HG03442 (cell line): ENCODE results near the gene DOCK9.

Source experiments
- ATAC-seq: cut with Tn5 transposase; IDR thresholded peaks from one replicate; pipeline ENCODE4 v1.9.1; 2021; ENCODE audit warnings: mild to moderate bottlenecking, moderate library complexity; ENCODE audit not compliant: unreplicated experiment

DOCK9 gene

DNA sequence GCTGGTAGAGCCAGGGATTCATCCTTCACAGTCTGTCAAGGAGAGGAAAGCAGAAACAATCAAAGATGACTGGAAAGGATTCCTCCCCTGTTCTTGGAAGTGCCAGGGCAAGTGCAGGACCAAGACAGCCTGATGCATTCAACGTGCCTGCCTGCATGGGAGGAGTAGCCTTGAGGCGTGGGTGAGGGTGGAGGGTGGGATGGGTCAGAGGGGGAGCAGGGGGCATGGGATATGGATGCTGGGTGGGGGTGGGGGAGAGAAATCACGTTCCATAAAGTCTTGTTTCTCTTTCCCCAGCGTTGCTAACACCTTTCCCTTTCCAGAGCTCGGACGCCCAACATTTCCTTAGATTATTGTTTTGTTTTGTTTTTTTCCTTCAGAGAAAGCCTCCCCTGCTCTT lies 117.4 kb downstream of the DOCK9 start:
- ATAC-seq, result no peak

GRCh38 chr13:98858191-98858590 lies 119.7 kb downstream of the DOCK9 start:
- no peak for ATAC-seq

GRCh38 chr13:98856983-98857382 lies 120.9 kb downstream of the DOCK9 start:
- no peak for ATAC-seq

DNA sequence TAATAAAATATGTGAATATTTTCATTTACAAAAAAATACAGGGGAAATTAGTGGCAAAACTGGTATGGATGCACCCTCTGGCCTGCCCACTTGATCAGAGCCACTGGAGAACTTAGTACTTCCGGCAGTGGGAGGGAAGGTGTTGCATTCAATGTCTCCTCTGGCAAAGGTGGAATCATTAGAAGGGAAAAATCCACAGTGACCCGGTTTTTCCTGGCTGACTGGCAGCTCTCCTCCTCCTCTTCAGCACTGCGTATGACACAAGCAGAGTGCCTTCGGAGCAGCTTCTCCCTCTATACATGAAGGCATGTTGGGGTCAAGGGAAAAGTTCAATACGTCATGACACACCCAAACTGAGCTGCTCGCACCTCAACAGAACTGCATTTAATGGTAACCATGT lies 123.4 kb downstream of the DOCK9 start:
- no peak for ATAC-seq

- peak; percentile 100 for ATAC-seq
Measured at GRCh38 chr13:98853771-98854221, 124.1 kb downstream of the DOCK9 start.

- ATAC-seq, result no peak
Measured at GRCh38 chr13:98851276-98851675, 126.6 kb downstream of the DOCK9 start.

GRCh38 chr13:98848746-98849145 lies 129.1 kb downstream of the DOCK9 start:
- no peak for ATAC-seq

- no peak for ATAC-seq
Measured at GRCh38 chr13:98847780-98848179, 130.1 kb downstream of the DOCK9 start.

DNA sequence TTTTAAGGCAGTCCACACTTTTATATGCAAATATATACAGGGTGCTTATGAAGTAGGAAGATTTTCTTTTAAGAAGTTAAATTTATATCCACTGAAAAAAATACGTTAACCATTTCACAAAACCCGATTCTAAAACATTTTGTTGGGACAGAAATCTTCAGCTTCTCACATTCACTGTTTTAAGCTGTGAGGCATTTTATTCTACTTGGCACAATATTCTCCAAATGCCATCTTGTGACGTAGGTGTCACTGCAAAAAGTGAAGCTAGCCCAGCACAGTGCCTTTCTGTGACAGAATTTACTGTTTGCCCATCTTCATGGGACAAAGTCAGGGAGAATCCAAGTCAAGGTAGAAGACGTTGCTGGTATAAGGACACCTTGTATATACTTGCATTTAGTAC lies 130.9 kb downstream of the DOCK9 start:
- no peak for ATAC-seq

GRCh38 chr13:98846521-98846920 lies 131.3 kb downstream of the DOCK9 start:
- ATAC-seq, result no peak

DNA sequence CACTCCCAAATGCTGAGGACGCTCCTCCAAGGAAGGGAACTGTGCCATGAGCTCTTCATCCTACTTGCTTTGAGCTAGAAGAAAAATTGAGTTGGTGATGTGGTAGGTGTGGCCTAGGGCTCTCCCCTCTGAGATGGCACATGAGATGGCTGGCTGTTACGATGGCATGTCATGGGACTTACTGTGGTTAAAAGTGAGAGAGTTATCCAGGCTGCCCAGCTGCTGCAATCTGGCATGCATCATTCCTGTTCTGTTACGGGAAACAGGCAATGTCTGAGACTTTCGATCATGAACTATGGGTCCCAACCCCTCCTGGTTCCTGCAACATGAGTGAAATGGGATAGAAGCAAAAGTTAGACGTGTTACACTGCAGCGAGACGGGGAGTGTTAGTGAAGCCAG lies 132.1 kb downstream of the DOCK9 start:
- ATAC-seq, result no peak

- ATAC-seq, result no peak
Measured at GRCh38 chr13:98844021-98844420, 133.8 kb downstream of the DOCK9 start.

- ATAC-seq, result no peak
Measured at GRCh38 chr13:98843482-98843877, 134.4 kb downstream of the DOCK9 start.

DNA sequence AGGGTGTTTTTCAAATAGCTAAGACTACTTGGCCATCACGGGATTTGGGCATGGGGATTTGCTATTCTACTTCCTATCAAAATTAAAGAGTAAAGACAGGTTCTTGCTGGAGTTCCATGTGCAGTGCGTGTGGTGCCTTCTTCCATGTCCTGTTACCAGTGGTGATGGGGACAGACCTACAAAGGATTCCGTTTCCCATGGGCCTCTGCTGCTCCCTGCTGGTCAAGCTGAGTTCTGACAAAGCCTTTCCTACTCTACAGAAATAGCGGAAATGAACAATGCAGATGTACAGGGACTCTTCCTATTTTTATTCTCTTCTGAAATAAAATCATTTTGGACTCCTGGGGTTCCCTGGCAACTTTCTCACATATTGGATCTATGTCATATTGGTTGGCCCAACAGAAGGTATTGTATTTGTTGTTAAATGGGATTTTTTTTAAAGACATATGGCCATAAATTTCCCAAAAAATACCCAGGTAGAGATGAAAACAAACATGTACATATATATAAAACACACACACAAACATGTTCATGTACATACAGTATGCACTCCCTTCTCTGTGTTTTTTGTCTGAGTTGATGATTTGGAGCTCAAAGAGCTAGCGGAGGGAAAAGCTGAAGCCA lies 134.9 kb downstream of the DOCK9 start:
- ATAC-seq, result peak; percentile 88

GRCh38 chr13:98842070-98842469 lies 135.8 kb downstream of the DOCK9 start:
- ATAC-seq, result no peak

DNA sequence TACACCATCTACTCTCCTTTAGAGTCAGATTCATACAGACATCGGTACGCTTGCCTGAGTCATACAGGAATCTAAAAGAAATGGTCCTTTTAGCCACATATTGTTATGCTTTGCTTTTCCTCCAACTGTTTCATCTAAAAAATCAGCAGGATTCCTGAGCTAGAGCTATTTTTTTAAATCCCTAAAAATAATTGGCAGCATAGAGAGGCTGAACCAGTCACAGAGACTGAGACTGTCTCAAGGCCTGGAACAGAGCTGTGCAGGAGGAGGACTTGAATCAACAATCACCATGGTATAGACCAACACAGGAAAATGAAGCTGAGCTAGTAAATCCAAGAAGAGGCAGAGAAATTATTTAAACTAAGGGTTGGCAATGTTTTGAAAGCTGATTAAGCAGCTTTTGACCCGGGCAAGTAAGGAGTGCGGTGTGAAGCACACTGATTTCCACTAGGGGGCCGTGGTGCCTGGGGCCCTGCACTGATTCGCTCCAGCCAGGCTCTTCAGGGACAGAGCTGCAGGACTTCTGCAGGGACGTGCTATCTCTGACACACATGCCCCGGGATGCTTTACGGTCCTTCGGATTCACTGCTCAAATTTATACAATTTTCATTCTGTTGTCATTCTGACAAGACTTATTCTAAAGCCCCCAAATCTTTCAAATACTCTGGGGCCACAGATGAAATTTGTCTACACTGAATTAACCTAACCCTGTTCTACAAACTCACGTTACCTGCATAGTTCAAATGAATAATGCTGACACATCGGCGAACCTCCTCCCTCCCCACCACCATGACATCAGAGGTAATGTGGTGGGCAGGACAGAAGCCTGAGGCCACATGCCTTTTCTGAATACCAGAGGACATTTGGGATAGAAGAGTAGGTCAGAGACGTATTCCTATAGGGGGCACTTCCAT lies 137.8 kb downstream of the DOCK9 start:
- ATAC-seq, result peak; percentile 92

GRCh38 chr13:98838776-98839175 lies 139.1 kb downstream of the DOCK9 start:
- ATAC-seq, result no peak

DNA sequence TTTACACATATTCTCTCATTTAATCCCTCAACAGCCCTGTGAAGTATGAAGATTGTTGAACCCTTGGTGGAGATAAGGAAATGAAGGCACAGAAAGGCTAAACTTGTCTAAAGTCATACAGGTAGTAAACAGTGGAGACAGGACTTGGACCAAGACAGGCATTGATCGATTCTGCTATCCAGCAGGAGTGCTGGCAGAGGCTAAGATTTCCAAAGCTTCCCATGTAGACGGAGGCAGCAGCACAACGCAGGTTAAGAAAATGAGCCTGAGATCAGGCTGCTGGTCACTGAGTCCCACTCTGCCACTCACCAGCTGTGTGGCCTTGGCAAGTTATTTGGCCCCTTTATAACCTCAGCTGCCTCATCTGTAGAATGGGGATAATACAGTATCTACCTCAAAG lies 140.0 kb downstream of the DOCK9 start:
- no peak for ATAC-seq

DNA sequence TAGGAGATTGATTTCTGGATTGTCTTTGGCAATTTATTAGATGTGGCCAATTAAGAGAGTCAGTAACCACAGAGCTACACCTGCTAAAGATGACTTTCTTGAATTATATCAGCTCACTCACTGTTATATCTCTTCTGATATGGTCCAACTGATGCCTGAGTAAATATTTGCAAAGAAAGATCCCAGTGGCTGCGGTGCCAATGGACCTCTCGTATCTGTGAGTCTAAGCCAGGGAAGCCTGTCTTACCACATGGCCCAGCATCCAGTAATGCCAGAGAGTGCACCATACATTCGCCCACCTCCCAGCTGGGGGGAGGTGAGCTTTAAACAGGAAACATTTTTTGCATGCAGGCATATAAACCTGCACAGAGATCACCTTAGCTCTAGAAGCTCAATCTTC lies 142.7 kb downstream of the DOCK9 start:
- no peak for ATAC-seq

DNA sequence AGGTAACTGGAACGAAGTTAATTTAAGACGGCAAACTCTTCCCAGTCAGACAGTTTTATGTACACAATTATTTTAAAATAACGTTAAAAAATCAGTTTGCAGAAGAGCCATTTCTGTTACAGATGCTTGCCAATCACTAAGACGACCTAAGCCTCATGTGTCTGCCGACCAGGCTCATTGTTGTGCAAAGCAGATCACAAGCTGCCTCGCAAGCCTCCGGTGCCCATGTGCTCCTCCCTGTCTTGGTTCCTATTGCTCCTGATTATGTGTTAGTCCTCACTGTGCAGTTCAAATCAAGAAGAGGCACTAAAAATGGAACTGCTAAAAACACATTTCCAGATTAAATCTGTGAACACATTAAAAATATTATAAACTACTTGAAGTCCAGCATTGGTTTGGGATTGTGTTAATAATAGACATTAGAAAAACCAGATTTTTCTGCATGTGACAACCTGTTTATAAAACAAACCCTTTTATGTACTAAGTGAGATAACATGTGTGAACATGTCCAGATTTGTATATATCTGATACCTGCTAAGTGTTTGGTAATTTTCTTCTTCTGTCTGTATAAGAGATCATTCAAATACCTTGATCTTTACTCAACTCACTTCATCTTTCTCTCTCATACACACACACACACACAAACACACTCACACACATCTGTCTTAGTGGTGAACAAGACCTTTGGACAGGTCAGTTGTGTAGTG lies 143.5 kb downstream of the DOCK9 start:
- ATAC-seq, result no peak

- no peak for ATAC-seq
Measured at GRCh38 chr13:98831236-98831635, 146.6 kb downstream of the DOCK9 start.

DNA sequence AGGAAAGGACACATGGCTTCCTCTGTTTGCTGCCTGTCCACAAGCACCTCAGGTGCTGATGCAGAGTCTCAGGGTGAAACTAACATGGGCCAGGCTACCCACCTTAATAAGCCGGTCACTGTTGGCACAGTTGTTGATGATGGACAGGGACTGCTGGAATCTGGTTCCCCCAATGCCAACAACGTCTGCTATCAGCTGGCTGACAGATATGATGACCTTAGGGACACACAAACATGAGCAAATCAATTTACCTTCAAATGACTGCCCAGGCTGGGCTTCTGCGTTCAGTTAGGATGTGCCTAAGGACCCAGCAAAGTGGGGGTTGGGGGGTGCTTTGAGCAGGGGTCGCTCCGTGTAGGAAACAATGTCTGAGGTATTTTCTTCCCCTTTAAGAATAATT lies 148.3 kb downstream of the DOCK9 start:
- no peak for ATAC-seq
